ENCODE measurements around the gene MIAT. TPM values are rescaled to one million over a fixed set of nuclear protein-coding genes. Genes with fewer than 3 reads are reported as not detected.
A peak's percentile ranks its signal among the peaks of the same experiment; 100 is the strongest.
"Not testable (repeated sequence)": the region's sequence is repeated elsewhere in the genome, so short reads cannot be mapped to it uniquely, and the experiment has no call there.

Gene MIAT
- total RNA-seq = 0.48 TPM
- long read RNA-seq = 0 reads

- DNase-seq = peak; percentile 46
- intact Hi-C loops (cut with DNase I) = no loop called here
- ATAC-seq (ENCODE audit: poor library complexity) = no peak
These were observed at the start of gene MIAT for GRCh38 chr22:26656891-26657851. TSS of gene MIAT (plus strand) at chr22:26657588.

GRCh38 chr22:26608129-26608528, 49.3 kb upstream of the MIAT start:
- DNase-seq (no peak), ATAC-seq (ENCODE audit: poor library complexity) (no peak)
- intact Hi-C loops (cut with DNase I) = no loop called here

GRCh38 chr22:26609287-26609686, 48.1 kb upstream of the MIAT start:
- intact Hi-C loops (cut with DNase I) = no loop called here
- ATAC-seq (ENCODE audit: poor library complexity) (no peak), DNase-seq (no peak)

GRCh38 chr22:26610072-26610958, 47.1 kb upstream of the MIAT start:
- ATAC-seq (ENCODE audit: poor library complexity) (peak; percentile 31), DNase-seq (no peak)
- intact Hi-C loops (cut with DNase I) = no loop called here

DNA sequence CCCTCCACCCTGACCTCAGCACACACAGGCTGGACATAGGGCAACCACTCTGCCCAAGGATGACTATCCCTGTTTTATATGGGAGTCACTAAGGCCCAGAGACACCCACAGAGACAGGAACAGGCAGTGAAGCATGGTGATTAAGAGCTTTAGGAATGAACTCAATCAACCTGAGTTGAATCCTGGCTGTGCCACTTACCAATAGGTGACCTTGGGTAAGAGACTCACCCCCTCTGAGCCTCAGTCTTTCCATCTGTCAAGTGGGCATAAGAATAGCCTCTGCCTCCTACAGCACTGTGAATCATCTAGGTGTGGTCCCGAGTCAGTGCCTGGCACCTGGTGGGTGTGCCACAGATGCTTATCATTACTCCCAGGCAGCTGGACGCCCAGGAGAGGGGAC, 46.4 kb upstream of the MIAT start:
- intact Hi-C loops (cut with DNase I) = no loop called here
- ATAC-seq (ENCODE audit: poor library complexity) (no peak), DNase-seq (no peak)

- DNase-seq = no peak
- intact Hi-C loops (cut with DNase I) = no loop called here
- no peak for ATAC-seq (ENCODE audit: poor library complexity)
These were observed 44.7 kb upstream of the MIAT start for GRCh38 chr22:26612652-26613051.

DNA sequence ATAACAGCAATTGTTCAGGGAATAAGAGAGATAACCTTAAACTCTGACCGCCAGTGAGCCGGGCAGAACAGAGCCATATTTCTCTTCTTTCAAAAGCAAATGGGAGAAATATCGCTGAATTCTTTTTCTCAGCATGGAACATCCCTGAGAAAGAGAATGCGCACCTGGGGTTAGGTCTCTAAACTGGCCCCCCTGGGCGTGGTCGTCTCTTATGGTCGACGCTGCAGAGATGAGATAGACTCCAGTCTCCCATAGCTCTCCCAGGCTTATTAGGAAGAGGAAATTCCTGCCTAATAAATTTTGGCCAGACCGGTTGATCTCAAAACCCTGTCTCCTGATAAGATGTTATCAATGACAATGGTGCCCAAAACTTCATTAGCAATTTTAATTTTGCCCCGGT, 43.6 kb upstream of the MIAT start:
- DNase-seq; ATAC-seq (ENCODE audit: poor library complexity); intact Hi-C loops (cut with DNase I): not testable (repeated sequence)

DNA sequence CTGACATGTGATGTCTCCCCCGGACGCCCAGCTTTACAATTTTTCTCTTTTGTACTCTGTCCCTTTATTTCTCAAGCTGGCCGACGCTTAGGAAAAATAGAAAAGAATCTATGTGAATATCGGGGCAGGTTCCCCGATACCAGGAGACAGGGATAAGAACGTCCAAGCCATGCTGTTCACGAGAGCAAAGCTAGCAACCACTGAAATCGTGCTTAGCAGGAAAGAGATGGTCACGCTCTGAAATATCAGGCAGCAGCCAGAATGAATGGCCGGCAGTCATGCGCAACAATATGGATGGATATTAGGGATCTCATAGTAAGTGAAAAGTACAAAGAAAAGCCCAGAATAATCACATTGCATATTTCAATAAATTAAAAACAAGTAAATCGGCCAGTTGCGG, 43.1 kb upstream of the MIAT start:
- DNase-seq = no peak
- intact Hi-C loops (cut with DNase I) = no loop called here
- no peak for ATAC-seq (ENCODE audit: poor library complexity)

DNA sequence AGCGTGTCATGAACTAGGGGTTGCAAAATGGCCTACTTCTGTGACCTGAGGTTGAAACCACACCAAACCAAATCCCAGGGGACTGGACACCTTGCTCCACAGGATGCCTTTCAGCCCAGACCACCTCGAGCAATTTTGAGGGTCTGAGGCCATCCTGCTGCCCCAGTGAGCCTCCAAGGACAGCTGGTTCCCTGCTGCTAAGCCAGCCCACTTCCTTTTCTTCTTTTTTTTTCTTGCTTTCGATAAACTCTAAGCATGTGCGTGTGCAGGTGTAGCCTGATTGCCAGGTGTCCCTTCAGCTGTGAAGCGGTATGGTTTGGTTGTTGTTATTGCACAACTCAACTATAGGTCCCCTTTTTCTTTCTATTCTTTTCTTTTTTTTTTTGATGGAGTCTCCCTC, 42.2 kb upstream of the MIAT start:
- intact Hi-C loops (cut with DNase I) = no loop called here
- no peak for ATAC-seq (ENCODE audit: poor library complexity)
- no peak for DNase-seq

GRCh38 chr22:26615830-26616435, 41.5 kb upstream of the MIAT start:
- intact Hi-C loops (cut with DNase I) = no loop called here
- no peak for DNase-seq
- ATAC-seq (ENCODE audit: poor library complexity) = no peak

- DNase-seq (no peak), ATAC-seq (ENCODE audit: poor library complexity) (no peak)
- intact Hi-C loops (cut with DNase I) = no loop called here
These were observed 40.7 kb upstream of the MIAT start for GRCh38 chr22:26616650-26617049.

GRCh38 chr22:26617271-26618199, 39.9 kb upstream of the MIAT start, which contains the start of gene CRYBB1:
TSS of gene CRYBB1 (minus strand) at chr22:26618027. CDS start at chr22:26616319, 1,708 bp downstream.
- peak; percentile 78 for ATAC-seq (ENCODE audit: poor library complexity)
- intact Hi-C loops (cut with DNase I) = no loop called here
- peak; percentile 62 for DNase-seq

GRCh38 chr22:26618455-26618854, 38.9 kb upstream of the MIAT start:
- intact Hi-C loops (cut with DNase I) = no loop called here
- DNase-seq = no peak

GRCh38 chr22:26619510-26619909, 37.9 kb upstream of the MIAT start:
- ATAC-seq (ENCODE audit: poor library complexity) (no peak), DNase-seq (no peak)
- intact Hi-C loops (cut with DNase I) = no loop called here

More at GRCh38 chr22:26618455-26618854, 38.9 kb upstream of the MIAT start:
- no peak for ATAC-seq (ENCODE audit: poor library complexity)

DNA sequence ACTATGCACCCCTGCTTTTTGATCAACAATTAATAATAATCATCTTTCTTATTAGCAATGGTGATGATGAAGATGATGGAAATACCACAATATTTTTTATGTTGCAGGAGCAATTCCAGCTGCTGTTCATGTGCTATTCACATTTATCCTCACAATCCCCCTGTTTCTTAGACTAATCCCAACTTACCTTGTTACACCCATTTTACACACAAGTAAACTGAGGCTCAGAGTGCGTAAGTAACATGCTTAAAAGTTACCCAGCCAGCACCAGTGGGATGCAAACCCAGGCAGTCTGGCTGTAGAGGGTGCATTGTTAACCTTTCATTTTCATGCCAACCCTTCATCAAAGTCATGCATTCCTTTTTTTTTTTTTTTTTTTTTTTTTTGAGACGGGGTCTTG, 37.2 kb upstream of the MIAT start:
- DNase-seq (no peak), ATAC-seq (ENCODE audit: poor library complexity) (no peak)
- intact Hi-C loops (cut with DNase I) = no loop called here

- DNase-seq (no peak), ATAC-seq (ENCODE audit: poor library complexity) (no peak)
- intact Hi-C loops (cut with DNase I) = no loop called here
These were observed 35.7 kb upstream of the MIAT start, which contains the start of gene CRYBA4 for GRCh38 chr22:26621663-26622062. TSS of gene CRYBA4 (plus strand) at chr22:26621963. CDS start at chr22:26622597, 634 bp downstream.

- no peak for ATAC-seq (ENCODE audit: poor library complexity)
- no peak for DNase-seq
- intact Hi-C loops (cut with DNase I) = no loop called here
These were observed 33.4 kb upstream of the MIAT start for GRCh38 chr22:26623984-26624383.

DNA sequence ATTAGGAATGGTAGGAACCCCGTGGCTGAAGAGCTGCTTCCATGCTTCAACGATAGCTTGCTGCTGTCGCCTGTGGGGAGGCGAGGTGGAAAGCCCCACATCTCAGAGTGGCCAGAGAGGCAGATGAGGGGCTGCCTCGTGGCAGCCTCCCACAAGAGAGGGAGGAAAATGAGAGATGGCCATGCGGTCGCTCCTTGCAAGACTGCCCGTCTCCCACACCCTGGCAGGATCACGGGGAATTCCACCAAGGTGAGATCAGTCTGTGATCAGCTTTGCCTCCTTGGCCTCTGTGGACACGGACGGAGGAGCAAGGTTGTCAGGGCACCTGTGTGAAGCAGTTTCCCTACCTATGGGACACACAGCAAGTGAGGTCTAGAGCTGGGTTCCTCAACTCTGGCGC, 32.6 kb upstream of the MIAT start:
- intact Hi-C loops (cut with DNase I) = no loop called here
- DNase-seq (no peak), ATAC-seq (ENCODE audit: poor library complexity) (no peak)

All from Right ventricle myocardium superior (tissue), 1 donor.